ENCODE measurements around the gene PERM1. TPM values are rescaled to one million over a fixed set of nuclear protein-coding genes. Genes with fewer than 3 reads are reported as not detected.
A peak's percentile ranks its signal among the peaks of the same experiment; 100 is the strongest.

PERM1 gene
- total and polyA plus RNA-seq, 2 experiments from 2014 or later, result 0.45 TPM; not detected in 1

DNA sequence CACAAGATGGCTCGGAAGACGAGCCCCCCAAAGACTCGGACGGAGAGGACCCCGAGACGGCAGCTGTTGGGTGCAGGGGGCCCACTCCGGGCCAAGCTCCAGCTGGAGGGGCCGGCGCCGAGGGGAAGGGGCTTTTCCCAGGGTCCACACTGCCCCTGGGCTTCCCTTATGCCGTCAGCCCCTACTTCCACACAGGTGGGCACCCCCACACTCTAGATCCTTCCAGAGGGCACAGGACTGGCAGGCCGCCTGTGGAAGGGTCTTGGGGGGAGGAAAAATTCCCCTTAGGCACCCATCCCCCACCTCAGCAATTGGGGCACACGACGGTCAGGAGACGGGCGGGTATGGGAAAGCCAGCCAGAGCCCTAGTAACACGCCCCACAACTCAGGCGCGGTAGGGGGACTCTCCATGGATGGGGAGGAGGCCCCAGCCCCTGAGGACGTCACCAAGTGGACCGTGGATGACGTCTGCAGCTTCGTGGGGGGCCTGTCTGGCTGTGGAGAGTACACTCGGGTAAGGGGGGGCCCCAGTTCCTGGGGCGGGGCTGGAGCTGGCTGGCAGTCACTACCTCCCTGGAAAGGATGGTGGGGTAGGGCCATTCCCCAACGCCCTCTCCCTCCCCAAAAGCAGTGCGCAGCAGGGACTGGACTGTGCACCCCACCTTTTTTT, 38.9 kb downstream of the PERM1 start:
- no peak overlapping the region for H3K4me3 ChIP-seq

DNA sequence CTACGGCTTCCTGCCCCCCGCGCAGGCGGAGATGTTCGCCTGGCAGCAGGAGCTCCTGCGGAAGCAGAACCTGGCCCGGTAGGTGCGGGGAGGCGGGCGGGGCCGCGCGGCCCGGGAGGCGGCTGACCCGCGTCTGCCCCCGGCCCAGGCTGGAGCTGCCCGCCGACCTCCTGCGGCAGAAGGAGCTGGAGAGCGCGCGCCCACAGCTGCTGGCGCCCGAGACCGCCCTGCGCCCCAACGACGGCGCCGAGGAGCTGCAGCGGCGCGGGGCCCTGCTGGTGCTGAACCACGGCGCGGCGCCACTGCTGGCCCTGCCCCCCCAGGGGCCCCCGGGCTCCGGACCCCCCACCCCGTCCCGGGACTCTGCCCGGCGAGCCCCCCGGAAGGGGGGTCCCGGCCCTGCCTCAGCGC, 39.5 kb downstream of the PERM1 start:
- no peaks in the 10 kb centered on the region for H3K9me3 ChIP-seq (ENCODE audit: low read depth)
- no peaks in the 10 kb centered on the region for H4K20me1 ChIP-seq (ENCODE audit: insufficient read depth)
- H3K4me3 ChIP-seq, result peak overlapping the region; percentile 57
- H3K4me2 ChIP-seq (ENCODE audit: unreplicated experiment), result peak overlapping the region; percentile 43
- H2AFZ ChIP-seq, result no peak overlapping the region
- 4% methylated on average over 4 to 37 of the region's 48 CpGs for WGBS, 2 experiments (ENCODE audit: low coverage in 1 of 2, low lambda C conversion rate in 2 of 2, missing lambda C conversion rate in 2 of 2)
- peak overlapping the region; percentile 73 for H3K27ac ChIP-seq
- H3K9me2 ChIP-seq (ENCODE audit: insufficient read depth), result no peaks in the 10 kb centered on the region
- no peaks in the 10 kb centered on the region for H3K27me3 ChIP-seq (replicated peaks; ENCODE audit: insufficient read depth)
- peaks cover 16% of the 10 kb centered on the region; the same call in 1 of the 2 replicates for H3F3A ChIP-seq (ENCODE audit: insufficient read depth)
- no peaks in the 10 kb centered on the region for H3K36me3 ChIP-seq (ENCODE audit: low read depth)
- in situ Hi-C loops (cut with MboI), result no loop called here
- peaks cover 25% of the 10 kb centered on the region; the same call in 1 of the 2 replicates for H3K4me1 ChIP-seq (ENCODE audit: insufficient read depth)
- peak overlapping the region; percentile 70 for H3K9ac ChIP-seq
- peak; percentile 67 for DNase-seq
- no peaks in the 10 kb centered on the region for H3K79me2 ChIP-seq (ENCODE audit: insufficient read depth)
- no peak for TF ChIP-seq EZH2 (IDR thresholded peaks at IDR 0.05; ENCODE audit: insufficient read depth, poor library complexity, severe bottlenecking)
- no peak for TF ChIP-seq EZH2phosphoT487 (IDR thresholded peaks at IDR 0.05; ENCODE audit: insufficient read depth, low read depth)

More for the DNA sequence above, 38.9 kb downstream of the PERM1 start:
- H3F3A ChIP-seq (ENCODE audit: insufficient read depth), result peaks cover 16% of the 10 kb centered on the region; the same call in 1 of the 2 replicates
- WGBS, 2 experiments (ENCODE audit: low coverage in 1 of 2, low lambda C conversion rate in 2 of 2, missing lambda C conversion rate in 2 of 2), result 47 to 49% methylated on average over 27 of the region's 27 CpGs
- H3K27me3 ChIP-seq (replicated peaks; ENCODE audit: insufficient read depth), result no peaks in the 10 kb centered on the region
- no peaks in the 10 kb centered on the region for H3K79me2 ChIP-seq (ENCODE audit: insufficient read depth)
- peaks cover 23% of the 10 kb centered on the region; the same call in 1 of the 2 replicates for H3K4me1 ChIP-seq (ENCODE audit: insufficient read depth)
- H3K9me2 ChIP-seq (ENCODE audit: insufficient read depth), result no peaks in the 10 kb centered on the region
- TF ChIP-seq EZH2phosphoT487 (IDR thresholded peaks at IDR 0.05; ENCODE audit: insufficient read depth, low read depth), result no peak
- TF ChIP-seq EZH2 (IDR thresholded peaks at IDR 0.05; ENCODE audit: insufficient read depth, poor library complexity, severe bottlenecking), result no peak
- no peaks in the 10 kb centered on the region for H3K36me3 ChIP-seq (ENCODE audit: low read depth)
- no peak overlapping the region for H3K4me2 ChIP-seq (ENCODE audit: unreplicated experiment)
- no peak overlapping the region for H2AFZ ChIP-seq
- H4K20me1 ChIP-seq (ENCODE audit: insufficient read depth), result no peaks in the 10 kb centered on the region
- peak overlapping the region; percentile 73 for H3K27ac ChIP-seq
- H3K9ac ChIP-seq, result peak overlapping the region; percentile 70; the same call in 1 of the 2 replicates
- in situ Hi-C loops (cut with MboI), result no loop called here
- no peaks in the 10 kb centered on the region for H3K9me3 ChIP-seq (ENCODE audit: low read depth)
- DNase-seq, result peak; percentile 47

DNA sequence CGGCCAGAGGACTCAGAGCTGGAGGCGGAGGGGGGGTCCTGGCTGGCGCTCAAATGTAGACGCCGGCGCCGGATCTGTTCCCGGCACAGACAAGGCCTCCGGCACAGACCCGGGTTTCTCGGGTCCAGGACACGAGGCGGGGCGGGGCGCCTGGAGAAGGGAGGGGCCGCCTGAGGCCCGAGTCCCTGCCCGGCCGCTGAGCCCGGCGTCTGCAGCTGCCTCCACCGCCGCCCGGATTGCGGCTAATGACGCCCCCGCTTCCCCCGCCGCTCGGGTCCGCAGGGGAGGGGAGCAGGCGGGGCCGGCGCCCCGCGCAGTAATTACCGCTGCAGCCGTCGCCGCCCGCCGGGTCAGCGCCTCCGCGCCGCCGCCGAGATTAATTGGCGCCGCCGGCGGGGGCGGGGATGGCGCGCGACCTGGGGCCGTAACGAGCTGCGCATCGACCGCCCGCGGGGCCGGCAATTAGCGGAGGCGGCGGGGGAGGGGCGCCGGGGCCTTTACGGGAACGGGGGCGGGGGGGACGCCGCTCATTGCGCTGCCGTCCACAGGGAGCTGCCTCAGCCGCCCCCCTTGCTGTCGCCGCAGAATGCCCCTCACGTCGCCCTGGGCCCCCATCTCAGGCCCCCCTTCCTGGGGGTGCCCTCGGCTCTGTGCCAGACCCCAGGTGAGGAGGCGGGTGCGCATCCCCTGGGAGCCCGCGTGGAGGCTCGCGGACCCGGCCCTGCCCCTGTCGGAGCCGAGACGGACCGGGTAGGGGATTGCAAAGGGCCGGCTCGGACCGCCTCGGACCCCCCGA, 40.1 kb downstream of the PERM1 start:
- in situ Hi-C loops (cut with MboI), result no loop called here
- H2AFZ ChIP-seq, result peak overlapping the region; percentile 53; the same call in 1 of the 2 replicates
- peaks cover 16% of the 10 kb centered on the region; the same call in 1 of the 2 replicates for H3F3A ChIP-seq (ENCODE audit: insufficient read depth)
- no peaks in the 10 kb centered on the region for H3K36me3 ChIP-seq (ENCODE audit: low read depth)
- peak overlapping the region; percentile 73 for H3K27ac ChIP-seq
- no peaks in the 10 kb centered on the region for H3K9me2 ChIP-seq (ENCODE audit: insufficient read depth)
- peak overlapping the region; percentile 70 for H3K9ac ChIP-seq
- no peaks in the 10 kb centered on the region for H3K9me3 ChIP-seq (ENCODE audit: low read depth)
- H3K4me1 ChIP-seq (ENCODE audit: insufficient read depth), result peaks cover 25% of the 10 kb centered on the region; the same call in 1 of the 2 replicates
- no peaks in the 10 kb centered on the region for H3K27me3 ChIP-seq (replicated peaks; ENCODE audit: insufficient read depth)
- TF ChIP-seq EZH2phosphoT487 (IDR thresholded peaks at IDR 0.05; ENCODE audit: insufficient read depth, low read depth), result no peak
- no peak for TF ChIP-seq EZH2 (IDR thresholded peaks at IDR 0.05; ENCODE audit: insufficient read depth, poor library complexity, severe bottlenecking)
- H3K79me2 ChIP-seq (ENCODE audit: insufficient read depth), result no peaks in the 10 kb centered on the region
- peak overlapping the region; percentile 43 for H3K4me2 ChIP-seq (ENCODE audit: unreplicated experiment)
- no peaks in the 10 kb centered on the region for H4K20me1 ChIP-seq (ENCODE audit: insufficient read depth)
- peak overlapping the region; percentile 57 for H3K4me3 ChIP-seq
- DNase-seq, result peak; percentile 95
- 2% methylated on average over 20 to 63 of the region's 98 CpGs for WGBS, 2 experiments (ENCODE audit: low coverage in 1 of 2, low lambda C conversion rate in 2 of 2, missing lambda C conversion rate in 2 of 2)

DNA sequence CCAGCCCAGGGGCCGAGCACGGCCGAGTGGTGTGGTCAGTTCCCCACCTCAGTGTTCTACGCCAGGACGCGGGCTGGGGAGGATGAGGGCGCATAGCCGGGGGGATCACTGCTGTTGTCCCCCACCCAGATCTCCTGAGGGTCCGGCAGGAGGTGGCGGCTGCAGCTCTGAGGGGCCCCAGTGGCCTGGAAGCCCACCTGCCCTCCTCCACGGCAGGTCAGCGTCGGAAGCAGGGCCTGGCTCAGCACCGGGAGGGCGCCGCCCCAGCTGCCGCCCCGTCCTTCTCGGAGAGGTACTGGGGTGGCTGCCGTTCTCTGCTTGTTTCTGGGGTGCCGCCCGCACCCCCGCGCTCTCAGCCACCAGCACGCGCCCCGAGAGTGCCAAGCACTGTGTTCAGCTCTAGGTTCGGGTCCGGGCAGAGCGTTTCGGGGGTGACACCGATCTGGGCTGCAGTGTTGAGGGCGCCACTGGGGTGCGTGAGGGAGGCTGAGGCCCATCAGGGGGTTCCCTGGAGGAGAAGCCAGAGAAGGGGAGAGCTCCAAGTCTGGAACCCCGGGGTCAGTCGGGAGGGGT, 40.8 kb downstream of the PERM1 start:
- no peaks in the 10 kb centered on the region for H3K9me3 ChIP-seq (ENCODE audit: low read depth)
- peak overlapping the region; percentile 53 for H2AFZ ChIP-seq
- peak overlapping the region; percentile 44 for H3K4me2 ChIP-seq (ENCODE audit: unreplicated experiment)
- in situ Hi-C loops (cut with MboI), result no loop called here
- H3K27ac ChIP-seq, result peak overlapping the region; percentile 73
- H3K79me2 ChIP-seq (ENCODE audit: insufficient read depth), result no peaks in the 10 kb centered on the region
- H3K4me1 ChIP-seq (ENCODE audit: insufficient read depth), result peaks cover 25% of the 10 kb centered on the region; the same call in 1 of the 2 replicates
- 15 to 22% methylated on average over 33 to 36 of the region's 36 CpGs for WGBS, 2 experiments (ENCODE audit: low coverage in 1 of 2, low lambda C conversion rate in 2 of 2, missing lambda C conversion rate in 2 of 2)
- H3K9me2 ChIP-seq (ENCODE audit: insufficient read depth), result no peaks in the 10 kb centered on the region
- H3K36me3 ChIP-seq (ENCODE audit: low read depth), result no peaks in the 10 kb centered on the region
- H3K9ac ChIP-seq, result peak overlapping the region; percentile 70
- H3K4me3 ChIP-seq, result peak overlapping the region; percentile 57; the same call in 1 of the 2 replicates
- H3F3A ChIP-seq (ENCODE audit: insufficient read depth), result peaks cover 16% of the 10 kb centered on the region; the same call in 1 of the 2 replicates
- peak; percentile 27 for DNase-seq
- H3K27me3 ChIP-seq (replicated peaks; ENCODE audit: insufficient read depth), result no peaks in the 10 kb centered on the region
- H4K20me1 ChIP-seq (ENCODE audit: insufficient read depth), result no peaks in the 10 kb centered on the region
- TF ChIP-seq EZH2phosphoT487 (IDR thresholded peaks at IDR 0.05; ENCODE audit: insufficient read depth, low read depth) (no peak), EZH2 (IDR thresholded peaks at IDR 0.05; ENCODE audit: insufficient read depth, poor library complexity, severe bottlenecking) (no peak)

Data from GM23248 (cell line).